ENCODE data around the gene DLG2.

Gene DLG2

DNA sequence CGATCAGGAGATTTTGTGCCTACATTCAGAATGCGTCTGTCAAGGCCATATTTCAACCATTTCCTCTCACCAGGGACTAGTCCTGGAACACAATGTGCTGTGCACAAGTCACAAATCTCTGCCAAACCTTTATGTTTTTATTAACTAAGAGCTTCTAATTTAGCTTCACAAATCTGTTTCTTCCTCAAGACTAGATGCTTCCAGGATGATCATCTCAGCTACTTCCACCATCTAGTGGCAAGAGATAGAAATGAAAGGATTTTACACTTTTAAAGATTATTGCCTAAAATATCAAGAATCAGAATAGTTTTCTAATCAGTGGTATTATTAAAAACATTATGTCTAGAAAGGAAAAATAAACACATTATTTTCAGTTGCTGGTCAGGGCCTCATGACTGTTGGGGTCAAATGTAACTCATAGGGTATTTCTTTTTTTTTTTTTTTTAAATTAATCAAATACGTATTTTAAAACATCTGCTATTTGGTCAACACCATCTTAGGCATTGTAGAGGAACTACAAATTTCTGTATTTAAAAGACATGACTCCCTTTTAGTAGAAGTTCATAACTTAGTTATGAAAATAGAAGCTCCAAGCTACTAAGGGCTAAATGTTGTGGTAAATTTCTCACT lies 1102.6 kb downstream of the DLG2 start:
- DNase-seq, result no peak

DNA sequence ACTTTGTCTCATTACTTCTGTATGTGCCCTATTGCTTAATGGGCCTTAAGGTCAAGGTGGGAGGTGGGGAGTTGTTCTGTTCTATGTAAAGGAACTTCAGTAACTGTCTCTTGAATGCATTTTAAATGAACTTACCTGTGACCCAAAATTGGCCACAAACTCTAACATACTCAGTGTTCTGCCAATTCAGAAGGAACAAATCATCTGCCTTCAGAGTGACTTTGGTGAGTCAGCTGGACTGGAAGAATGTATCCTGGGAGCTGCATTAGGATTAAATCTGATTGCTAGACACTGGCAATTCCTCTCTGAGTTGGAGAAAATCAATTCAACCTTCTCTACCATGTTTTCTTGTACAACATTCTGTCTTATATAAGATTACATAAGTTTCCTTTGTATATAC lies 1104.8 kb downstream of the DLG2 start:
- DNase-seq, result no peak

DNA sequence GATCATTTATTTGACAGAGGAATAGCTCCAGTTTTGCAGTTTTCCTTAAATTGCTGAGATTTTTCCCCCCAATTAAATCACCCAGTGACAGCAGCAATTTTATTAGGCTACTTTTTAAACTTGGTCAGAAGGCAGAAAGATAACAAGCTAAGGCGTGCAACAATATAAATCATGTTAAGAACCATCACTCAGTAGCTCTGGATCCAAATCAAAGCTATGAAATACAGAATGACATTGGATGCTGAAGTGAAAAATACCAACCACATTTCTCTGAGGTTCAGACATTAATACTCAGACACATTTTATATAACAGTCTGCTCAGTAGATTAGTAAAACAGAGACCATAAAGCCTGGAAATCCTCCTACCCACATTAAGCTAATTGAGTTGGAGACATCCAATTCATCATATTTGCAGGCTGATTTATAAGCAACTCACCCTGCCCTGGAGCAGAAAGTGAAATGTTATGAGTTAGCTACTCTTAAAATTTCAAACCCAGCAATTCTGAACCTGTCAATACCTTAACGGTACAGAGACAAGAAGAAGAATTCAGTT lies 1108.4 kb downstream of the DLG2 start:
- DNase-seq, result no peak

DNA sequence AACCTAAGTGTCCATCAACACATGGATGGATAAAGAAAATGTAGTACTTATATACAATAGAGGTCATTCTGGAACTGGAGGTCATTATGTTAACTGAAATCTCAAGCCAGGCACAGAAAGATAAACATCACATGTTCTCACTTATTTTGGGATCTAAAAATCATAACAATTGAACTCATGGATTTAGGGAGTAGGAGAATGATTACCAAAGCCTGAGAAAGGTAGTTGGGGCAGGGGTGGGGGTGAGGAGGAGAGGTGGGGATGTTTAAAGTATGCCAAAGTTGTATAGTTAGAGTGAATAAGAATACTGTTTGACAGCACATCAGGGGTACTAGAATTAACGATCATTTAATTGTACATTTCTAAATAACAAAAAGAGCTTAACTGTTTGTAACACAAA lies 1112.7 kb downstream of the DLG2 start:
- DNase-seq, result no peak

DNA sequence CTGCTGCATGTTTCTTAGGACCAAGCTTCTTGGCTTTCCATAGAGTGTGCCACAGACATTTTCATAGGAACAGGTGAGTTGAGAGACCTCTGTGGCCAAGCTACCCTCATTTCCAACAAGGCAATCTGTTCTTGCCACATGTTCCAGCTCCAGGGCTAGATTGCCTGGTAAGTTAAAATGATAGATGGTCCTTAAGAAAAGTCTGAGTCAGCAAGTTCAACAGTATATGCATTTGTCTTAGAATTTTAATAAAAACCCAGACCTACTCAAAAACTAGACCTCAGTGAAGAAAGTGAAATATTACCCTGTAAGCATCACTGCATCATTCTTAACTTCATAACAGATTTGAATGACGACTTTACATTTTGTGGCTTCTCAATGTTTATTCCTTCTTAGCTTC lies 1123.6 kb downstream of the DLG2 start:
- DNase-seq, result no peak

DNA sequence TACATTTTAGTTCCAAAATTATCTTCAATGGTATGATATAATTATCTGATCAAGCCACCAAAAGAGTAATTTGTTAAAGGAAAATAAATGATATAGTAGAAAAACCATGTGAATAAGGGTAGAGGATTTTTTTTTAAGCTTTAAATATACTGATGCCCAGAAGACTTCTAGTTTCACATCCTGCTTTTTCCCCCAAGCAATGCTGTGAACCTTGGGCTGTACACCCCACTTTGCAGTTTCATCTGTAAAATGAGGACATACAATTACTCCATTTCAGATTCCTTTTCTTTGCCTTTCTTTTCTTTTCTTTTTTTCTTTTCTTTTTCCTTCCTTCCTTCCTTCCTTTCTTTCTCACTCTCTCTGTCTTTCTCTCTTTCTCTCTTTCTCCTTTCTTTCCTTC lies 1125.4 kb downstream of the DLG2 start:
- DNase-seq, result no peak

DNA sequence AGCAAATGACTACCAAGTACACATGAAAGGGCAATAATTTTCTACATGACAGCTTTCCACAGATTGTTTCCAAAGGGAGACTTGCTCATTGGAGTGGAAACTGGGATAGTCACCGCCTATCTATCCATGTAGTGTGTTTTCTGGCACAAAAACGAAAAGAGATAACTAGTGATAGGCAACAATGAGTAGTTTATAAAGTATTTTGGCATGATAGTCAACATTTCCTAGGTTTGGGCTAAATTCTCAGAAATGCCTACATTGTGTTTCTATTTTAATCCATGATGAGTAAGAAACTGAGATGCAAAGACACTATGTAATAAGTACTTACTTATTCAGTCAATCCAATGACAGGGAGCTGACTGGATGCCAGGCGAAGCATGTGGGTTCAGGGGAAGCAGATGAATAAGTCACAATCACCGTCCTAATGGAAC lies 1129.1 kb downstream of the DLG2 start:
- no peak for DNase-seq

GRCh38 chr11:84497181-84497580 lies 1130.0 kb downstream of the DLG2 start:
- no peak for DNase-seq

GRCh38 chr11:84496122-84496521 lies 1131.0 kb downstream of the DLG2 start:
- no peak for DNase-seq

DNA sequence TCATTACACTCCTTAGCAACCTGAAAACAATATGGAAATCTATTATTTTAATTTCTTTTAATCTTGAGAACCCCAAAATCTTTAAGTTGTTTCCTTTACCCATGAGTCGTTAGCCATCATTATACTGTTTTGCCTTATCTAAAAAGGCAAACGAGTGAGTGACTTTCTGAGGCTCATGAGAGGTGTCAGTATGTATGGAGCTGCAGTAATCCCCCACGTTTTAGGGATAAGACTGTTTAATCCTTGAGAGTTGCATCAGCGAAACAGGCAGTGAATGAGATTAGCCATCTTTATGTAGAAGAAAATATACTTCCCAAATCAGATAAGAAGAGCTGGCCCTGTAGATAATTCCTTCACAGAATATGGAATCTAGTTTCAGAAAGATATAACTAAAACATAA lies 1147.0 kb downstream of the DLG2 start:
- no peak for DNase-seq

DNA sequence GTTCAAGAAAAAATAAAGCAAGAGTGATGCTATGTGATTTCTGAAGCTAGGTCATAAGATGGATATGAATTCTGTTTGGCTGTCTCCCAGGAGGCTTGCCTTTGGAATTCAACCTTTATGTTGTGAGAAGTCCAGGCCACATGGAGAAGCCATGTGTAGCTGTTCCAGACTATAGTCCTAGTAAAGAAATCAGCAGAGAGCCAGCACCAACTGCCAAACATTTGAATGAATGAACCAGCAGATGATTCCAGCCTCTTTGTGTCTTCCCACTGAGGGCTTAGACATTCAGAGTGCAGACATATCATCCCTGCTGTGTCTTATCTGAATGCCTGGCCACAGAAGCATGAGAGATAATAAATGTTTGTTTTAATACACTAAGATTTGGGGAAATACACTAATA lies 1150.6 kb downstream of the DLG2 start:
- DNase-seq, result no peak

DNA sequence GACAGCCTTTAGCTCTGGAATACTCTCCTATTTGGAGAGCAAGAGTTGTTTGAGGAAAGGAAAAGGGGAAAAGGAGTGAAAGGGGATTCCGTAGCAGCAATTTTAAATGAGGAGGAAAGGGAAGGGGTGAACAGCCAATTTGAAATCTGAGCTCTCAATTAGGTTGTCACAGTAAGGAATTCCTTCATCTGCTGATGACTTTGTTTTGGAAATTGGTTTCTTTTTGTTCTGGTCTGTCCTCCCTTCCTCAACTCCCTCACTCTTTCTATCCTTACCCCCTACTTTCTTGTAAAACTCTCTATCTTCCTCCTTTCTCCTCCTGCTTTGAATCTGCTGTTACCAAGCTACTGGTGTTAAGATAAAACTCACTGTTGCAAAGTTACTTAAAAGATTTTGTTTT lies 1155.6 kb downstream of the DLG2 start:
- DNase-seq, result no peak

- DNase-seq, result no peak
Observed at GRCh38 chr11:84468235-84468634, 1158.9 kb downstream of the DLG2 start.

GRCh38 chr11:84465040-84465439 lies 1162.1 kb downstream of the DLG2 start:
- no peak for DNase-seq

- DNase-seq, result no peak
Observed at GRCh38 chr11:84455691-84456090, 1171.5 kb downstream of the DLG2 start.

DNA sequence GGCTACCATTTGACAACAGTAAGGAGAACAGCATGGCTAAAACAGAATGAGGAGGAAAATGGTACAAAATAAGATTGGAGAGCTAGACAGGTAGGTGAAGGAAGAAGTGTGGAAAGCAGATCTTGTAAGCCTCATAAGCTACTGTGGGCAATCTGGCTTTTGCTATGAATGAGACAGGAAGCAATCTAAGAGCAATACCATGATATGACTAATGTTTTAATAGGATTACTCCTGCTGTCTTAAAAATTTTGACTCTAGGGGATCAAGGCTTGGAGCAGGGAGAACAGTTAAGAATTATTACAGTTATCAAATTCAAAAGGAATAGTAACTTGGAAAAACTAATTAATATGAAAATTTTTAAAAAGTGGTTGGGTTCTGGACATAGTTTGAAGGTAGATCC lies 1174.9 kb downstream of the DLG2 start:
- no peak for DNase-seq

- DNase-seq, result no peak
Observed at GRCh38 chr11:84438565-84438964, 1188.6 kb downstream of the DLG2 start.

DNA sequence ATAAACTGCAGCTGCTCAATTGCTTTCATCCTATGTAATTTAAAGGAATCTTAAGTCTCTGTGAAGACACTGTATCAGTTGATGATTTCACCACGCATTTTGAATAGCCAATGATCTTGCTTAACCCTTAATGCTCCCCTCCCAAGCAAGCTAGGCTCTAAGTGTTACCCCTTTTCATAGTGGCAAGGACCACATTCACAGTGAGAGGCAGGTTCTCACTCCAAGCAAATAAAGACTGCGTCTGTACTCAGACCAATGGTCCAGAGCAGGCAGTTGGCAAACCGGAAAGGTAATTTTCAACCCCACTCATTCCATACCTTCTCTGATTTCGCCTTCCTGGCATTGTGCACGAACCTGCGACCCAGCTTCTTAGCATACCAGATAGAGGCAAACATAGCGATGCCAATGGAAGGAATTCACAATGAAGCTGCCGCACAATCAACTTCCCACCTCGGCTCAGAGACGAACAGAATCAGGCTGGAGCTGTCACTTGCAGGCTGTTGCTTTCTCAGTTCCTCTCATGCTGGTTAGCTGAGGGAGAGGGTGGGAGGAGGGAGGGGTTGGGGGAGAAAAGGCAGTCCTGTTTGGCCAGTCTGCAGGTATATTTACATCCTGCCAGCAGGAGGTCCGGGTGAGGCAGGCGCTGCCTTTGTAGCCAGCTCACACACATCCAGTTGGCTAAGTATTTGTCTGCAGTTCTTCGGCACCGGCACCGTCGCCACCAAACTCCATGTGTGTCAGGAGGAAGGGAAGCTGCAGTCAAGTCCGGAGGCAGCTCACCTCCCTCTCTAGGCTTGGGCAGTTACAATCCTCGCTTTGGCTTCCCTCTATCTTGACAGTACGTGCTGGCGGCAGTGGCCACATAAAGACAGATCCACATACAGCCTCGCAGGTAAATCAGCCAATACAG lies 1189.8 kb downstream of the DLG2 start:
- no peak for DNase-seq

DNA sequence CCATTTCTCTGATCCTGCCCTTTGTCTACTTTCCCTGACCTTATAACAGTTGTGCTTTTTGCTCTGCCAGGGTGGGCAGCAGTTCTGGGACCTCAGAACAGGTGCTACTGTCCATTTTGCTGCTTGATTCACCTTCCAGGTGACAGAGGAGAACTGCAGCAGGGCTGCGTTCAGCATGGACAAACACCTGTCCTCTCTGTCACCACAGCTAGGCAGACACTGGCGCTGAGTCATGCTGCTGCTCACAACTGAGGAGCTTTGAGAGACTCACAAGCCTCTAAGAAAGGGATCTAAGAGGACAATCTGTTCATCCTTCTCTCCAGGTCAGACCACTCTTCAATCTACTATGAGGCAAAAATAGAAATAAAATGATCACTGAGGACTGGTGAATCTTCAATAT lies 1196.5 kb downstream of the DLG2 start:
- no peak for DNase-seq

GRCh38 chr11:84425673-84426072 lies 1201.5 kb downstream of the DLG2 start:
- no peak for DNase-seq

GRCh38 chr11:84420271-84420670 lies 1206.9 kb downstream of the DLG2 start:
- DNase-seq, result no peak

DNA sequence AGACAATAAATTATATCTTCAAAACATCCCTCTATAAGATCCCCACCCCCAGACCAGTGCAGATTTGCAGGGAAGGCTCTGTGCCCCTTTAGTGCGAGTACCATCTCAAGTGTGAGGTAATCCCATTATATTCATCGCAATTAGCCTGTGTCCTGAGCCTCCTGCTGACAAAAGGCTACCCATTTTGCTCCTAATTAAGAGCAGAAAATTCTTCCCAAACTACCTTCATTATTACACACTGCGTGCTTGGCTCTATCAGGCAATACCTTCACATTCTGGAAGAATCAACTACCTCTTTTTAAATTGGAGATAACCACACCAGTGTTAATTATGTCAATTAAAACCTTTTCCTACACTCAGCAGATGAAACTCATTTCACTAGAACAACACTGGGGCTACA lies 1207.5 kb downstream of the DLG2 start:
- no peak for DNase-seq

- DNase-seq, result no peak
Observed at GRCh38 chr11:84414920-84415319, 1212.2 kb downstream of the DLG2 start.

DNA sequence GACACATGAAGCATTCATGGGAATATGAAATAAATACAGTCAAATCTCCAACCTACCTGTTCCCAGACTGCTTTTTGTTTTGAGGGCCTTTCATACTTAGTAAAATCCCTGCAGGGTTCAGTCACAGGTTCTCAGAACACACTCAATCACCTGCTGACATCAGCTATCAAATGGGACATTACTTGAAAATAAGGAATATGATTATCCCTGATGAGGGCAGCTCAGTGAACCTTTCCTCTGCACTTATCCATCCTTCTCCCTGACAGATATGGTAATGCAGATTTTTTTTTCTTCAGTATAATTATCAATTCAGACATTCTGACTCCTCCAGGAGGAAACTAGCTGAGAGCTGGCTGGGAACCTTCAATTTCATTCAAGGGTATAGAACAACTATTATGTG lies 1213.6 kb downstream of the DLG2 start:
- no peak for DNase-seq

Measured in activated effector memory CD4-positive, alpha-beta T cell treated with Interleukin-2 at 50 U/mL for 16 hours (primary cell).